Heart right ventricle (tissue), 16 donors: ENCODE data around the gene RFK. TPM values are rescaled to one million over a fixed set of nuclear protein-coding genes. Genes with fewer than 3 reads are reported as not detected.

Experiments used
- ATAC-seq, 8 donors: fragments of 200-7000 bp; cut with Tn5 transposase; one replicate each; pipeline ENCODE4 v1.9.1; 2020; ENCODE audit warnings: mild to moderate bottlenecking in 8 of 8, moderate library complexity in 8 of 8, moderate number of reproducible peaks in 1 of 8
- DNase-seq, 2 donors: peaks; one replicate each; pipeline ENCODE4 v3.0.0-alpha.2; 2020
- H3K27ac ChIP-seq, 10 donors: fragments of 200-600 bp; sonication (generic) in 2 of 10; one replicate each; pipeline versions ENCODE4 v1.5.0 to v1.8.0; 2020 to 2022; ENCODE audit warnings: mild to moderate bottlenecking in 3 of 10
- H3K27me3 ChIP-seq, 7 donors: fragments of 200-600 bp; one replicate each; pipeline ENCODE4 v1.8.0; 2021 to 2022; ENCODE audit warnings: mild to moderate bottlenecking in 2 of 7
- H3K36me3 ChIP-seq, 9 donors: fragments of 200-600 bp; sonication (generic) in 1 of 9; one replicate each; pipeline versions ENCODE4 v1.5.0 to v1.8.0; 2020 to 2022; ENCODE audit warnings: mild to moderate bottlenecking in 2 of 9
- H3K4me1 ChIP-seq, 9 donors: fragments of 200-600 bp; sonication (generic) in 1 of 9; one replicate each; pipeline versions ENCODE4 v1.5.0 to v1.8.0; 2020 to 2022; ENCODE audit warnings: mild to moderate bottlenecking in 4 of 9
- H3K4me3 ChIP-seq, 10 donors: fragments of 200-600 bp; sonication (generic) in 2 of 10; one replicate each; pipeline versions ENCODE4 v1.5.0 to v1.8.0; 2020 to 2022; ENCODE audit warnings: mild to moderate bottlenecking in 7 of 10, moderate library complexity in 2 of 10
- H3K9me3 ChIP-seq, 11 donors: fragments of 200-600 bp in 10 of 11; sonication (generic) in 2 of 11; one replicate each; pipeline versions ENCODE4 v1.5.0 to v1.8.0; 2013 to 2022; ENCODE audit warnings: mild to moderate bottlenecking in 2 of 11, control low read depth in 1 of 11, moderate library complexity in 1 of 11
- CTCF ChIP-seq, 9 donors: fragments of 200-600 bp; sonication (generic) in 2 of 9; IDR thresholded peaks; one replicate each; pipeline versions ENCODE4 v1.5.0 to v1.8.0; 2021 to 2022; ENCODE audit warnings: antibody characterized with exemption in 9 of 9, mild to moderate bottlenecking in 5 of 9, moderate library complexity in 1 of 9
- WGBS, 2 donors: extraction: QIAGEN DNeasy Blood & Tissue Kit; methylation state at CpG; one replicate each; pipeline ENCODE4 v1.1.7; 2013; ENCODE audit warnings: inconsistent platforms in 1 of 2; 5-methylcytosine and 5-hydroxymethylcytosine counted together
- intact Hi-C, 10 donors: fragments of 100-400 bp; cut with DNase I; formaldehyde crosslinking; loops; one replicate each; pipeline versions ENCODE4 v1.11.1 to v1.14.2; 2022
- polyA plus RNA-seq, 2 donors: library from polyadenylated mRNA; stranded (reverse); fragments of 200-250 nt; gene quantifications; one replicate each; pipeline ENCODE4 v1.2.3, GENCODE V29; 2013
- total RNA-seq, 10 donors: library from RNA; stranded (reverse); fragmentation: NEBNext Ultra II Directional in 3 of 10; extraction: Animal tissue kit (Norgen Biotek cat#: 25700) in 3 of 10; gene quantifications; one replicate each; pipeline versions ENCODE4 v1.2.1 to v1.2.4, GENCODE V29; 2021 to 2023
- donor health status: Arrhythmogenic right ventricular cardiomyopathy.
- donor health status: ischemic (EF 13 %, LVEDD 7.1; RV severe dilation, severe dysfunction).
- donor health status: healthy with polysubstance abuse.
- donor health status: DM: no; HTN: yes; CAD: no.
- donor health status: DM: no; HTN: no; CAD: no.
- donor health status: ischemic (EF 25% LVEDD 6.9; RV normal size, moderate dysfunction).
- donor health status: ischemic (EF 25% LVEDD 5.7; RV mildly dilated, moderate dysfunction).
- donor health status: healthy.
- donor health status: DM: yes; HTN: yes; CAD: no.
- donor health status: Ischemic cardiomyopathy.
- donor health status: ischemic (EF 35%, LVEDD 5.7; RV mildly dilated, moderate dysfunction).
- donor health status: nonischemic (EF 11% LVEDD 7.7; RV severe dilation, severe dysfunction).
- donor health status: DM: yes; HTN: yes; CAD: no.
- donor health status: PGD.
- donor health status: ischemic (EF 29% LVEDD 5.4; RV normal size, mild dysfunction).
- donor health status: nonischemic (EF 23%, LVEDD 6.1; RV moderate dilation, normal function).

RFK gene
- total and polyA plus RNA-seq, 12 donors: 7.1 to 33.6 (median 21.2) TPM

GRCh38 chr9:76342858-76343257 is 51.4 kb downstream of the RFK start:
- WGBS, 2 donors: 90 to 98% methylated on average over 2 of the region's 2 CpGs
- intact Hi-C loops: no loop called here
- DNase-seq (no peak), ATAC-seq (no peak)
- no peaks in the 10 kb centered on the region for H3K27me3 ChIP-seq
- TF ChIP-seq CTCF (IDR thresholded peaks at IDR 0.05): no peak
- no peaks in the 10 kb centered on the region for H3K4me1 ChIP-seq
- H3K27ac ChIP-seq: no peak overlapping the region
- H3K4me3 ChIP-seq: no peak overlapping the region
- no peaks in the 10 kb centered on the region for H3K36me3 ChIP-seq
- H3K9me3 ChIP-seq: no peaks in the 10 kb centered on the region

- intact Hi-C loops: no loop called here
- 62 to 63% methylated on average over 1 of the region's 1 CpG for WGBS, 2 donors
Observed at GRCh38 chr9:76342201-76342600, 52.0 kb downstream of the RFK start.

GRCh38 chr9:76341616-76342015 is 52.6 kb downstream of the RFK start:
- Histone ChIP-seq H3K4me3 (no peak overlapping the region), H3K27ac (no peak overlapping the region), H3K4me1 (no peaks in the 10 kb centered on the region), H3K9me3 (no peaks in the 10 kb centered on the region), H3K36me3 (no peaks in the 10 kb centered on the region), H3K27me3 (no peaks in the 10 kb centered on the region)
- no peak for TF ChIP-seq CTCF (IDR thresholded peaks at IDR 0.05)
- 92 to 94% methylated on average over 1 of the region's 1 CpG for WGBS, 2 donors
- no peak for ATAC-seq
- DNase-seq: no peak
- intact Hi-C loops: no loop called here

More at GRCh38 chr9:76342201-76342600, 52.0 kb downstream of the RFK start:
- Histone ChIP-seq H3K27me3 (no peaks in the 10 kb centered on the region), H3K27ac (no peak overlapping the region), H3K4me1 (no peaks in the 10 kb centered on the region), H3K4me3 (no peak overlapping the region), H3K36me3 (no peaks in the 10 kb centered on the region), H3K9me3 (no peaks in the 10 kb centered on the region)
- no peak for TF ChIP-seq CTCF (IDR thresholded peaks at IDR 0.05)
- no peak for DNase-seq
- ATAC-seq: no peak

- H3K27me3 ChIP-seq: no peaks in the 10 kb centered on the region
- no peak overlapping the region for H3K4me3 ChIP-seq
- H3K4me1 ChIP-seq: no peaks in the 10 kb centered on the region
- no peak for DNase-seq
- no peak overlapping the region for H3K27ac ChIP-seq
- 68 to 71% methylated on average over 6 of the region's 6 CpGs for WGBS, 2 donors
- ATAC-seq: no peak
- H3K9me3 ChIP-seq: no peaks in the 10 kb centered on the region
- H3K36me3 ChIP-seq: no peaks in the 10 kb centered on the region
- intact Hi-C loops: no loop called here
- no peak for TF ChIP-seq CTCF (IDR thresholded peaks at IDR 0.05)
Observed at GRCh38 chr9:76338418-76338817, 55.8 kb downstream of the RFK start.
